Liver (tissue), 3 donors: Measurements from ENCODE around the gene ATP5MG.

ENCODE experiments used
- CTCF ChIP-seq: fragments of 150-350 bp; IDR thresholded peaks from 2 replicates; pipeline ENCODE4 v1.5.1; 2017; ENCODE audit warnings: improper control_type of control experiment, low read depth, low read length; ENCODE audit not compliant: missing input control
- GABPA ChIP-seq, 2 donors: IDR thresholded peaks in 1 of 2; conservative IDR thresholded peaks in 1 of 2; 2 replicates each; pipeline ENCODE4 v1.6.1; 2016; ENCODE audit warnings: antibody characterized with exemption in 2 of 2, mild to moderate bottlenecking in 1 of 2, moderate library complexity in 1 of 2
- JUND ChIP-seq, 2 donors: IDR thresholded peaks; 2 replicates each; pipeline ENCODE4 v1.6.1; 2016; ENCODE audit warnings: antibody characterized with exemption in 2 of 2
- NR2F2 ChIP-seq: IDR thresholded peaks from 2 replicates; pipeline ENCODE4 v1.6.1; 2016; ENCODE audit warnings: antibody characterized with exemption
- REST ChIP-seq: IDR thresholded peaks from 2 replicates; pipeline ENCODE4 v1.6.1; 2016; ENCODE audit warnings: antibody characterized with exemption, mild to moderate bottlenecking
- TAF1 ChIP-seq: conservative IDR thresholded peaks from 2 replicates; pipeline ENCODE4 v1.6.1; 2016; ENCODE audit warnings: antibody characterized with exemption, mild to moderate bottlenecking
- YY1 ChIP-seq: IDR thresholded peaks from 2 replicates; pipeline ENCODE4 v1.6.1; 2016; ENCODE audit warnings: antibody characterized with exemption, mild to moderate bottlenecking
- donor health status: healthy.
- donor health status: healthy.

GRCh38 chr11:118359295-118359958, 42.0 kb upstream of the ATP5MG start, which contains the start of gene UBE4A:
- TF ChIP-seq CTCF (no peak), REST (no peak), NR2F2 (peak; percentile 90), GABPA (IDR thresholded peaks at IDR 0.05 in 1 of 2, conservative IDR thresholded peaks at IDR 0.05 in 1 of 2) (peak; percentile 100), TAF1 (peak; percentile 68), YY1 (peak; percentile 80), JUND (IDR thresholded peaks at IDR 0.05) (peak in 1 of 2 donors; percentile 36)
